NCI-H146 treated with DMSO at 0.1 percent for 48 hours (cell line): ENCODE results near the gene TRMT2A.
"Not testable (repeated sequence)": the region's sequence is repeated elsewhere in the genome, so short reads cannot be mapped to it uniquely, and the experiment has no call there.

Experiments used
- DNase-seq: peaks from one replicate; lab custom pipeline; 2025; ENCODE audit not compliant: unreplicated experiment; lab: John Stamatoyannopoulos, UW

Gene TRMT2A, protein sequence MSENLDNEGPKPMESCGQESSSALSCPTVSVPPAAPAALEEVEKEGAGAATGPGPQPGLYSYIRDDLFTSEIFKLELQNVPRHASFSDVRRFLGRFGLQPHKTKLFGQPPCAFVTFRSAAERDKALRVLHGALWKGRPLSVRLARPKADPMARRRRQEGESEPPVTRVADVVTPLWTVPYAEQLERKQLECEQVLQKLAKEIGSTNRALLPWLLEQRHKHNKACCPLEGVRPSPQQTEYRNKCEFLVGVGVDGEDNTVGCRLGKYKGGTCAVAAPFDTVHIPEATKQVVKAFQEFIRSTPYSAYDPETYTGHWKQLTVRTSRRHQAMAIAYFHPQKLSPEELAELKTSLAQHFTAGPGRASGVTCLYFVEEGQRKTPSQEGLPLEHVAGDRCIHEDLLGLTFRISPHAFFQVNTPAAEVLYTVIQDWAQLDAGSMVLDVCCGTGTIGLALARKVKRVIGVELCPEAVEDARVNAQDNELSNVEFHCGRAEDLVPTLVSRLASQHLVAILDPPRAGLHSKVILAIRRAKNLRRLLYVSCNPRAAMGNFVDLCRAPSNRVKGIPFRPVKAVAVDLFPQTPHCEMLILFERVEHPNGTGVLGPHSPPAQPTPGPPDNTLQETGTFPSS

GRCh38 chr22:20116951-20117632 is at the start of gene TRMT2A:
TRMT2A (minus strand) TSS chr22:20117226; CDS start chr22:20116906, 320 bp downstream.
- peak; percentile 77 for DNase-seq

DNA sequence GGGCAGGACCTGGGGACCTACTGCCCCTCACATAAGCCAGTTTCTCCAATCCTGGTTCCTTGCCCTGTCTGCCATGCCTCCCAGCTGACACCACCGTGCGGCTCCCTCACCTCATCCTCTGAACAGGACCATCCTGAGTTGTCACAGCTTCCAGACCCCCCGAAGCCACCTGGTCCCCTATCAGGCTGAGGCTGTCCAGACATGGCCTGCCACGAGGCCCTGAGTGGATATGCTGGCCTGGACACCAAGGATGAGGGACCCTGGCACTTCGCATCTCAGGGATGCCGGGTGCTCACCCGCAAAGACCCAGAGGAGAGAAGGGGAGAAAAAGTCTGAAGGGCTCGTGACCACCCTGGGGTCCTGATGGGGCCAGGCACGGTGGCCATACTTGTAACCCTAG is 49.7 kb upstream of the TRMT2A start:
- no peak for DNase-seq

- no peak for DNase-seq
Observed at GRCh38 chr22:20165913-20166312, 48.9 kb upstream of the TRMT2A start.

DNA sequence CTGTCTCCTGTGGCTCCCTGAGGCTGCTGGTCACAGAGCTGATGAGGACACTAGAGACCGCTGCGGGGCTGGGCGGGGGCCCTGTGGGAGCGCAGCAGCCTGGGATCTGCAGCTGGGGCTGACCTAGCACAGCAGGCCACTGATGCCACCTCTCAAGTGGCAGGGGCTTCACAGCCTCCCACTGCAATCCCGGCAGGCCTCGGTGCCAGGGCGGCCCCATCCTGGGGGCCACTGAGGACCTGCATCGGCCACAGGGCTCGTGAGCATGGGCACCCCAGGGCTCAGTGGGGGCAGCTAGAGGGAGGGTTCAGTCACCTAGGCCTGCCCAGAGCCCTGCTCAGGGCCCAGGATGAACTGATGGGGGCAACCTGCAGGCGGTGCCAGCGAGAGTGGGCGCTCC is 48.4 kb upstream of the TRMT2A start:
- DNase-seq: no peak

GRCh38 chr22:20164863-20165262 is 47.8 kb upstream of the TRMT2A start:
- no peak for DNase-seq

- DNase-seq: no peak
Observed at GRCh38 chr22:20160041-20160440, 43.0 kb upstream of the TRMT2A start.

- not testable (repeated sequence) for DNase-seq
Observed at GRCh38 chr22:20159531-20159930, 42.5 kb upstream of the TRMT2A start.

DNA sequence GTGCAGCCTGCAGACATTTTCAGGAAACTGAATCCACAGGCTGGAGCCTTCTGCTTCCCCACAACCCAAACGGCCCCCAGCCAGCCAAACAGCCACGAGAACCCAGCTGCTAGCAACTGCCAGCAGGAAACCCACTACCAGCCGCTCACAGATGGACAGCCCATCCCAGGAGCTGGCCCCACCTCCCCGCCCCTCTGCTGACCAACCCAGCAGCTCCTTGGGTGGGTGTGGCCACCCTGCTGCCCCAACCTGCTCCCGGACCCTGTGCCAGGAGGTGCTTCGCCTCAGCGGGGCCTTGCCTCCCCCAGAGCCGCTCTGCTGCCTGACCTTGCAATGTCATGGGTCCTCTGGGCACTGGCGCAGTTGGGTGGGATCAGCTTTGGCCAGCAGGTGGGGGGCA is 42.0 kb upstream of the TRMT2A start:
- no peak for DNase-seq

DNA sequence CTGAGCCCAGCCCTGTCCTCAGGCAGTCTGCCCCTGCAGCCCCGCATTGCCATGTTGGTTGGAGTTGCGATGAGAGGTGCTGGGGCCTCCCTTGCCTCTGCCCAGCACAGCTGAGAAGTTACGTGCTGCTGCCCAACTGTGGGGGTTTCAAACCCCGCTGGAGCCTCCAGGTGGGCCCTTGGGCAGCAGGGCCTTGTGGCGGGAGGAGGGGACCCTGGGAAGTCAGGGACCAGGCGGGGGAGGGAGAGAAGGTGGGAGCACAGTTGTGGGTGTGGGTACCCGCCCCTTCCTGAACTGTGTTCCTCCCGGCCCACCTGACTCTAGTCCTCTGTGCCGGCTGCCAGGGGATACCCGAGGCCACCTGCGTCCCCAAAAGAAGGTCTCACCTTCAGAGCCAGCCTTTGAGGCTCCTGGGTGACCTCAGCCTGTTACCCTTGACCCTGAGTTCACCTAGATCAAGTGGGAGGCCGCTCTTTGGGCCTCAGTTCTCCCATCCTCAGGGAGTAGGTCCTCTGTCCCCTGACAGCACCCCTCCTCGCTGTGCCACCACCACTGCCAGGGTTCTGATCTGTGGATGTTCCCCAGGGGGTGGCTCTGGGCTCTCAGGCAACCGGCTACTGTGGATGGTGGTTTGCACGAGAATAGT is 41.5 kb upstream of the TRMT2A start:
- no peak for DNase-seq

- no peak for DNase-seq
Observed at GRCh38 chr22:20157430-20158183, 40.6 kb upstream of the TRMT2A start.

- DNase-seq: no peak
Observed at GRCh38 chr22:20156611-20157429, 39.8 kb upstream of the TRMT2A start.

GRCh38 chr22:20156042-20156389 is 39.0 kb upstream of the TRMT2A start:
- DNase-seq: no peak

DNA sequence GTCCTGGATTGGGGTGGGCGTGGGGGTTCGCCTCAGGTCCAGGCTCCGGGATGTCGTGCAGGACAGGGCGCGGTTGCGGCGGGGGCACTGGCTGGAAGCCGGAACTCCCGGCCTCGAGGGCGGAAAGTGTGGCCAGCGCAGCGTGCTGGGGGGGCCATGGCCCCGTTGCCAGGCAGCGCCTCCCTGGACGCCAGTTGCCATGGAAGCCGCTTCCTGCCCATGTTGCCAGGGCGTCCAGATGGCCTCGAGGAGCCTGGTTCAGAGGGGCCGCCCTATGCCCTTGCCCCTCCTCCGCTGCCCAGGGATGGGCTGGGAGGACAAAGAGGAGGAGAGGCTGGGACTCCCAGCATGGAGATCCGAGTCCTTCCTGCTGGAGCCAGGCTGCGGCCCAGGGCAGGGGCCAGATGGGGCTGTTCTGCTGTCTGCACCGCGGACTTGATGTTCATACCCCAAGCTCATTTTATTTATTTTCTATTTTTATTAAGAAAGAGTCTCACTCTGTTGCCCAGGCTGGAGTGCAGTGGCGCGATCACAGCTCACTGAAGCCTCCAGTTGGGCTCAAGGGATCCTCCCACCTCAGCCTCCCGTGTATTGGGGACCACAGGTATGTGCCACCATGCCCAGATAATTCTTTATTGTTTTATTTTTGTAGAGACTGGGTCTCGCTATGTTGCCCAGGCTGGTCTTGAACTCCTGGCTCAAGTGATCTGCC is 38.5 kb upstream of the TRMT2A start:
- peak; percentile 80 for DNase-seq

DNA sequence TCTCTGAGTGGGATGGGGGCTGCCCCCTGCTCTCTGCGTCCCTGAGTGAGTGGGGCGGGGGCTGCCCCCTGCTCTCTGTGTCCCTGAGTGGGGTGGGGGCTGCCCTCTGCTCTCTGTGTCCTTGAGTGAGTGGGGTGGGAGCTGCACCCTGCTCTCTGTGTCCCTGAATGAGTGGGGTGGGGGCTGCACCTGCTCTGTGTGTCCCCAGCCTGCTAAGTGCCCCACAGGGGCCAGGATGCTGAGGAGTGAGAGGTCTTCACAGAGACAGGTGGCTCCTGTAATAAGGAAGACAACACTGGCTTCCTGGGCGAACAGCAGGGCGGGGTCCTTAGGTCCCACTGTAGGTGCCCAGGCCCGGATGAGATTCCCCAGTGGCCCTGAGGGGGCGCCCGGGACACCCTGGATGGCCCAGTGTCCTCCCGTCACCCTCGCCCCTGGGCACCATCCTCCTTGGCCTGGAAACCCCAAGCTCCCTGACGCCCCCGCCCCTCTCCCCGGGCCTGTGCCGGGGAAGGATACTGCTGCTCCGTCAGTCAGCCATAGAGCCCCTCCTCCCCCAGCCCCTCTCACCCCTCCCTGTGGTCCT is 37.7 kb upstream of the TRMT2A start:
- DNase-seq: peak; percentile 23

- DNase-seq: no peak
Observed at GRCh38 chr22:20153945-20154344, 36.9 kb upstream of the TRMT2A start.

- no peak for DNase-seq
Observed at GRCh38 chr22:20152464-20152890, 35.5 kb upstream of the TRMT2A start.

DNA sequence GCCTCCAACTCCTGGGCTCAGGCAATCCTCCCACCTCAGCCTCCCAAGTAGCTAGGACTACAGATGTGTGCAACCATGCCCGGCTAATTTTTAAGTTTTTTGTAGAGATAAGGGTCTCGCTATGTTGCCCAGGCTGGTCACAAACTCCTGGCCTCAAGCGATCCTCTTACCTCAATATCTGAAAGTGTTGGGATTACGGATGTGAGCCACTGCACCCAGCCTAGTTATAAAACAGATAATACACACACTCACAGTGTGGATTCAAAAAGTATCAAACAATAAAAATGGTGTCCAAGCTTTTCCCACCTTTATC is 34.2 kb upstream of the TRMT2A start:
- no peak for DNase-seq

DNA sequence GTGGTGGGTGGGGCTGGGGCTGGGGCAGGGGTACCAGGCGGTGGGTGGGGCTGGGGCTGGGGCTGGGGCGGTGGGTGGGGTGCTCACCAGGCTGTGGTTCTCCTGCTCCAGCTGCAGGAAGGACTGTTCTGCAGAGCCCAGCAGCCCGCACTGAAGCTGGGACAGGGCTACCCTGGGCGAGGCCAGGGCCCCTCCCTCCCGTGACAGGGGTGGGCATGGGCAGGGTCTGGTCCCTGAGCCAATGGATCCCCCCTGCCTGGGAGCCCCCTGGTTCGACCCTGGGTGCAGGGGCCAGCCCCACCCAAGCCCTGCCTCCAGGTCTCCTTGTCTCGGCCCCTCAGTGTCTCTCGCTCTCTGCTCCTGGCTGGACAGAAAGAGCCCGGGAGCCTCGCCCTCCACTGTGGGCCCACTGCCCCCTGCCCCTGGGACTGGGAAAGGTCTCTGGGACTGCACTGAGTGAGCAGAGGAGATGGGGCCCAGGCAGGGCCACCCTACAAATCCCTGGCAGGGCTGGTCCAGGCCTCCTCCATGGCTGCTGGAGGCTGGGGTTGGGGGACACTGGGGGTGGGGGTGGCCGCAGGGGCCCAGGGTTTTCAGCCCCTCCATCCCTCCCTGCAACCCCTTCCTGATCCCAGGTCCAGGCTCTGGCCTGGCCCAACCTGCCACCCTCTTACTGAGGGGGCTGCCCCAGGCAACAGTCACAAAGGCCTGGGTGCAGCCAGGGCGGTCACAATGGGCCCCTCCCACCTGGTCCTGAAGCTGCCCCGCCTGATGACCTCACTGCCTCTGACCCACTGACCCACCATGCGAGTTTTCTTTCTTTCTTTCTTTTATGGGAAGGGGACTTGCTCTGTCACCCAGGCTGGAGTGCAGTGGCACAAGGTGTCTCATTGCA is 33.6 kb upstream of the TRMT2A start, which contains the start of gene CCDC188:
TSS of gene CCDC188 (minus strand) at position 675 of the 895 bp plus-strand sequence. CDS start at position 606, 69 bp downstream.
- no peak for DNase-seq
